Calu3 (cell line): ENCODE results near the gene FAM24B. TPM values are rescaled to one million over a fixed set of nuclear protein-coding genes. Genes with fewer than 3 reads are reported as not detected.
"Not testable (repeated sequence)": the region's sequence is repeated elsewhere in the genome, so short reads cannot be mapped to it uniquely, and the experiment has no call there.

Source experiments
- Bru-seq: library from RNA; stranded (reverse); fragments of 400-500 nt; gene quantifications from one replicate; lab custom pipeline; 2021; lab: Mats Ljungman, UMichigan
- BruChase-seq, 2 experiments: library from RNA; stranded (reverse); fragments of 400-500 nt; gene quantifications; one replicate each; lab custom pipeline; 2021; lab: Mats Ljungman, UMichigan
- BruUV-seq: library from RNA; stranded (reverse); fragments of 400-500 nt; replicated peaks from 2 replicates; lab custom pipeline; 2021; lab: Mats Ljungman, UMichigan
- CTCF ChIA-PET: fragments of 300-600 bp; sonication (Branson Sonifier 250); formaldehyde crosslinking; loops from one replicate; lab custom pipeline; 2022; ENCODE audit warnings: antibody characterized with exemption; lab: Charles Lee
- DNase-seq: peaks from one replicate; pipeline ENCODE4 v3.0.0; 2022
- H3K27ac Mint-ChIP-seq: one replicate; pipeline ENCODE4 v1.8.0; 2022; ENCODE audit warnings: mixed read lengths; ENCODE audit not compliant: unreplicated experiment
- H3K27me3 Mint-ChIP-seq: one replicate; pipeline ENCODE4 v1.8.0; 2022; ENCODE audit warnings: mixed read lengths; ENCODE audit not compliant: unreplicated experiment
- H3K36me3 Mint-ChIP-seq: one replicate; pipeline ENCODE4 v1.8.0; 2022; ENCODE audit warnings: mild to moderate bottlenecking, moderate library complexity, mixed read lengths; ENCODE audit not compliant: insufficient read depth, unreplicated experiment
- H3K4me1 Mint-ChIP-seq: one replicate; pipeline ENCODE4 v1.8.0; 2022; ENCODE audit warnings: mild to moderate bottlenecking, low read depth, mixed read lengths; ENCODE audit not compliant: unreplicated experiment
- H3K4me3 Mint-ChIP-seq: one replicate; pipeline ENCODE4 v1.8.0; 2022; ENCODE audit warnings: mild to moderate bottlenecking, low read depth, moderate library complexity, mixed read lengths; ENCODE audit not compliant: unreplicated experiment
- H3K9me3 Mint-ChIP-seq: one replicate; pipeline ENCODE4 v1.8.0; 2022; ENCODE audit warnings: low read depth, mixed read lengths; ENCODE audit not compliant: unreplicated experiment
- intact Hi-C: fragments of 100-400 bp; cut with micrococcal nuclease; formaldehyde crosslinking; loops from one replicate; pipeline ENCODE4 v1.10.0; 2022; ENCODE audit not compliant: unreplicated experiment
- long read RNA-seq: library from polyadenylated mRNA; stranded (forward); transcript quantifications from one replicate; pipeline ENCODE4 v2.0.0, GENCODE V29; 2022
- total RNA-seq: library from RNA; stranded (reverse); gene quantifications from 2 replicates; pipeline ENCODE4 v1.2.3, GENCODE V29; 2022
- TF ChIP-seq, protein P1 (sequence below): fragments of 200-600 bp; IDR thresholded peaks from one replicate; pipeline ENCODE4 v1.8.0; 2022; ENCODE audit warnings: antibody characterized with exemption; ENCODE audit not compliant: unreplicated experiment

Gene FAM24B, protein sequence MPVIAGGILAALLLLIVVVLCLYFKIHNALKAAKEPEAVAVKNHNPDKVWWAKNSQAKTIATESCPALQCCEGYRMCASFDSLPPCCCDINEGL
- total RNA-seq (5.1 and 6.3 TPM in 2 replicates), Bru-seq, nascent RNA (percentile 66 among the genes with signal in this experiment), BruChase-seq, experiment 1, labeled RNA remaining after a 6-hour chase (percentile 41 among the genes with signal in this experiment), BruChase-seq, experiment 2, labeled RNA remaining after a 2-hour chase (percentile 39 among the genes with signal in this experiment)
- long read RNA-seq, partial matches to known transcripts: 0 of 4 reads
- long read RNA-seq, other reads (novel, unspliced or antisense): 0 of 4 reads

DNA sequence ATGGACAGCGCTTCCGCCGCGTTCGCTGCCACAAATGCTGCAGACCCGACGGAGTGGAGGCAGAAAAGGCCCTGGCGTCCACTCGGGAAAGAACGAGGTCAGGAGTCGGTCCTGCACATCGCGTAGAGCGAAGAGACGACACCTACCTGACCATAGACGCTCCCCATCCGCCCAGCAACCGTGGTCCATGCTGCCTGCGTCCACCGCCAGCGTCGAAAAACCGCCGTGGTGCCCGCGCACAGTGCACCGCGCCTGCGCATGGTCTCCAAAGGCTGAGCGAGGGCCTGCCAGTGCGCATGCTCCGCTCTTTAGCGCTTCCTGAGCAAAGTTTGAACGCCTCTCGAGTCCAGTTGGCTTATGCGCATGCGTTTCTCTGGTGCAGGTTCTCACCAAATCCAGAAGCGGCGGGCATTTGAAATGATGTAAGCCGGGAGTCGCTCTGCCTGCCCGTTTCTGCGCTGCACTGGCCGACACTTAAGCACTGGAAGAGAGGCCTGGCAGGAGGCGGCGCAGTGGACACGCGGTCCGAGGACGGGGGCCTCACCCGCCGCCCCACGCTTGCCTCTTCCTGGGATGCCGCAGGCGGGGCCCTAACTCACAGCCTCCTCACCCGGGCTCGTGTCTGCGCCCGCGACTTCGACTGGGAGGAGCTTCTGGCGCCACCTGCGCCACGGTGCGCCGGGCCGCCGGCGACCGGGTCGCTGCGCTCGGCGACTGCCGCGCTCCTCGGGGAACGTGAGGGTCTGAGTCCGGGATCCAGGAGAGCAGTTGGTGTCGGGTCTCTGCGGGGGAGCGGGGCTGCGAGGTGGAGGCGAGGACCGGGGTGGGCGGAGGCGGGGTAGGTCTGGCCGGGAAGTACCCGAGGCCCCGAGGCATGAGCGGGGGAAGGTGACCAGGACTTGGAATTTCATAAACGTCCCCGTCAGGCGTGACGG lies at the start of gene FAM24B:
TSS of gene FAM24B (minus strand) at position 243 of the 935 bp plus-strand sequence. CDS start 29,066 bp downstream, outside the sequence.
- peak; percentile 77 for DNase-seq
- Mint-ChIP-seq H3K4me3 (peak within 1 kb of the TSS; percentile 89), H3K9me3 (peaks cover 4% of the 10 kb centered on the region), H3K27me3 (no peaks in the 10 kb centered on the region), H3K4me1 (peaks cover 6% of the 10 kb centered on the region), H3K36me3 (peaks cover 17% of the 10 kb centered on the region), H3K27ac (peak within 1 kb of the TSS; percentile 33)
- intact Hi-C loops: loop anchor here (2.0 kb wide), 1 partner anchor 73 kb away; no protein-coding TSS in a partner anchor
- TF ChIP-seq, protein P1, sequence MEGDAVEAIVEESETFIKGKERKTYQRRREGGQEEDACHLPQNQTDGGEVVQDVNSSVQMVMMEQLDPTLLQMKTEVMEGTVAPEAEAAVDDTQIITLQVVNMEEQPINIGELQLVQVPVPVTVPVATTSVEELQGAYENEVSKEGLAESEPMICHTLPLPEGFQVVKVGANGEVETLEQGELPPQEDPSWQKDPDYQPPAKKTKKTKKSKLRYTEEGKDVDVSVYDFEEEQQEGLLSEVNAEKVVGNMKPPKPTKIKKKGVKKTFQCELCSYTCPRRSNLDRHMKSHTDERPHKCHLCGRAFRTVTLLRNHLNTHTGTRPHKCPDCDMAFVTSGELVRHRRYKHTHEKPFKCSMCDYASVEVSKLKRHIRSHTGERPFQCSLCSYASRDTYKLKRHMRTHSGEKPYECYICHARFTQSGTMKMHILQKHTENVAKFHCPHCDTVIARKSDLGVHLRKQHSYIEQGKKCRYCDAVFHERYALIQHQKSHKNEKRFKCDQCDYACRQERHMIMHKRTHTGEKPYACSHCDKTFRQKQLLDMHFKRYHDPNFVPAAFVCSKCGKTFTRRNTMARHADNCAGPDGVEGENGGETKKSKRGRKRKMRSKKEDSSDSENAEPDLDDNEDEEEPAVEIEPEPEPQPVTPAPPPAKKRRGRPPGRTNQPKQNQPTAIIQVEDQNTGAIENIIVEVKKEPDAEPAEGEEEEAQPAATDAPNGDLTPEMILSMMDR: no peak
- CTCF ChIA-PET: interaction anchor here (0.6 kb wide), 1 partner anchor 895 kb away, joined by 3 read pairs; no protein-coding TSS in a partner anchor
- BruUV-seq: no TSS peak

DNA sequence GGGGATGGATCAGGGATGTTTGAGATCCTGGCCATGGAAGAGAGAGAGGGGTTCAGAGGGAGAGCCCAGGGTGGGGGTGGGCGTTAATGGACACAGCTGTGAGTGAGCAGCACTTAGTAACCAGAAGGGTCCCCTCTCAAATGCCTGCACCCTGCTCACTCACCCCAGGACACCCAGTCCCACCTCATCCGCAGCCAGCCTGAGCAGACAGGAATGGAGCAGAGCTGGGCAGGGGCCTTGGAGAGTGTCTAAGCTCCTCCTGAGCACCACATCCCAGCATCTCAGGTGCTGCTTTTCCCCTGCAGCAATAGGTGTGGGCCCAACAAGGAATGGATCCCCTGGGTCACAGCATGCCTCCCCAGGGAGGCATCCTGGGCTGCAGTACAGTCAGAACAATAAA lies 36.3 kb upstream of the FAM24B start:
- H3K27ac Mint-ChIP-seq: no peak overlapping the region
- H3K9me3 Mint-ChIP-seq: no peaks in the 10 kb centered on the region
- no TSS peak for BruUV-seq

DNA sequence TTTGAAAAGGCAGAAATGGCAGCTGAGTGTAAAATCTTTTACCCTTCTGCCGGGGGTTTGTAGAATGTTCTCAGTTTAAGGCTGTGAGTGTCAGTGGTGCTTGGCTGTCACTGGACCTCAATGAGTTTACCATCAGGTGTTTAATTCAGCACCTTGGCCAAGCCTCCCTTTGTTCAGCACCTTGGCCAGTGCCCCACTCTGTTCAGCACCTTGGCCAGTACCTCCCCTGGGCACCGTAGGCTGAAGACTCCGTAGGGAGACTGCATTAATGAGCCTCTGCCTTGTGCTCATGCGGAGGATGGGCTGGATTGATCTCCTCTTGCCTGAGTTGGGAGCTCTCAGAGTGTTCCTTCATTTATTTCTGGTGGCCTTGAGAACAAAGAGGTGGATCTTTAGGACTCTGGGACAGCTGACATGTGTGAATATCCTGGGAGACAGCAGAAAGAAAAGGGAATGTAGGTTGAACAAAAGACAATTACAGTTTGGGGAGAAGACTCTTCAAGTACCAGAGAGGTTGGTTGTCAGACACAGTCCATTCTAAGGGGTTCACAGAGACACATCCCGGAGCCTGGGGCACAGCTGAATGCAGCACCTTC lies 32.6 kb upstream of the FAM24B start:
- no peak overlapping the region for H3K27ac Mint-ChIP-seq
- TF ChIP-seq, protein P1: no peak
- BruUV-seq: no TSS peak
- no peaks in the 10 kb centered on the region for H3K4me1 Mint-ChIP-seq
- no peaks in the 10 kb centered on the region for H3K9me3 Mint-ChIP-seq
- intact Hi-C loops: no loop called here
- no peaks in the 10 kb centered on the region for H3K36me3 Mint-ChIP-seq
- CTCF ChIA-PET: no interaction called here
- DNase-seq: peak; percentile 46
- H3K4me3 Mint-ChIP-seq: no peak overlapping the region
- H3K27me3 Mint-ChIP-seq: peaks cover 12% of the 10 kb centered on the region

More for the DNA sequence above, 36.3 kb upstream of the FAM24B start:
- H3K4me3 Mint-ChIP-seq: no peak overlapping the region
- intact Hi-C loops: no loop called here
- no peaks in the 10 kb centered on the region for H3K36me3 Mint-ChIP-seq
- TF ChIP-seq, protein P1: no peak
- CTCF ChIA-PET: no interaction called here
- DNase-seq: no peak
- H3K4me1 Mint-ChIP-seq: no peaks in the 10 kb centered on the region
- no peaks in the 10 kb centered on the region for H3K27me3 Mint-ChIP-seq

DNA sequence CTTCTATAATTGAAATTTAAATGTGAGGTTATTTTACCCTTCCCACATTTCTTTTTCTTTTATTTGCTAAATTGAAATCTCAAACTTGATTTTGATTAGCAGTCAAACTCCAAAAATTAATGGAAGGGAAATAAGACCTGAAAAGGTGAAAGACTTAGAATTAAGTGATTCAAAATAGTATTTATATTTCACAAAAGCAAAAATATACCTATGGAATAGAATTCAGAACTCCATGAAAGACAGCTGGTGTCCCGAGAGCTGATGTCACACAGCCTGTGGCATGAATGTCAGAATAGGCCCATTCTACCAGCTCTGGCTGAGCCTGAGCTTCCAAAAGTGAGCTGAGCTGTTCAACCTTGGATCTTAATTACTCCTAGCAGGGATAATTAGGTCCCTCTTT lies 30.9 kb upstream of the FAM24B start, which contains the start of gene FAM24A:
TSS of gene FAM24A (plus strand) at position 301 of the 400 bp plus-strand sequence. CDS start 1,025 bp downstream, outside the sequence.
- intact Hi-C loops: no loop called here
- no peak within 1 kb of the TSS for H3K27ac Mint-ChIP-seq
- H3K4me3 Mint-ChIP-seq: no peak within 1 kb of the TSS
- BruUV-seq: no TSS peak
- CTCF ChIA-PET: no interaction called here
- no peaks in the 10 kb centered on the region for H3K4me1 Mint-ChIP-seq
- no peaks in the 10 kb centered on the region for H3K36me3 Mint-ChIP-seq
- H3K9me3 Mint-ChIP-seq: no peaks in the 10 kb centered on the region
- peaks cover 12% of the 10 kb centered on the region for H3K27me3 Mint-ChIP-seq
- TF ChIP-seq, protein P1: no peak
- no peak for DNase-seq

DNA sequence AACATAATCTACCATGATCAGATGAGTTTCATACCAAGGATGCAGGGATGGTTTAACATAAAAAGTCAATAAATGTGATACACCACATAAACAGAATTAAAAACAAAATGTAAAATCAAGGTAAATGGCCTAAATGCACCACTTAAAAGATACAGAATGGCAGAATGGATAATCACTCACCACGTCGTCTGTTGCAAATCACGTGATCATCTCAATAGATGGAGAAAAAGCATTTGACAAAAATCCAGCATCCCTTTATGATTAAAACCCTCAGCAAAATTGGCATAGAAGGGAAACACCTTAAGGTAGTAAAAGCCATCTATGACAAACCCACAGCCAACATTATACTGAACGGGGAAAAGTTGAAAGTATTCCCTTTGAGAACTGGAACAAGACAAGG lies 24.5 kb upstream of the FAM24B start:
- H3K27ac Mint-ChIP-seq: not testable (repeated sequence)

More for the DNA sequence above, 24.5 kb upstream of the FAM24B start:
- BruUV-seq, intact Hi-C loops, H3K4me3 Mint-ChIP-seq, H3K4me1 Mint-ChIP-seq, H3K36me3 Mint-ChIP-seq, H3K9me3 Mint-ChIP-seq, H3K27me3 Mint-ChIP-seq, CTCF ChIA-PET, DNase-seq: not testable (repeated sequence)
